RWPE2 (cell line): ENCODE data around the gene NSD2.
A peak's percentile ranks its signal among the peaks of the same experiment; 100 is the strongest.

Experiments used
- ATAC-seq: fragments of 200-7000 bp; cut with Tn5 transposase; 3 replicates; pipeline ENCODE4 v1.9.1; 2021; ENCODE audit warnings: low read depth
- DNase-seq: peaks from one replicate; pipeline ENCODE4 v3.0.0-alpha.2; 2020; ENCODE audit warnings: low spot score
- H3K27ac ChIP-seq: fragments of 450-650 bp; 2 replicates; pipeline ENCODE4 v1.5.1; 2017; ENCODE audit warnings: mild to moderate bottlenecking; ENCODE audit not compliant: poor library complexity, severe bottlenecking
- H3K27me3 ChIP-seq: fragments of 250-450 bp; sonication (Bioruptor Pico); 2 replicates; pipeline ENCODE4 v1.5.1; 2021; ENCODE audit warnings: mild to moderate bottlenecking, moderate library complexity; ENCODE audit not compliant: insufficient read depth, poor library complexity, severe bottlenecking
- H3K36me3 ChIP-seq: fragments of 250-450 bp; sonication (Bioruptor Pico); 2 replicates; pipeline ENCODE4 v1.5.1; 2020; ENCODE audit warnings: low read depth, mild to moderate bottlenecking, moderate library complexity
- H3K4me1 ChIP-seq: fragments of 250-450 bp; sonication (Bioruptor Pico); 2 replicates; pipeline ENCODE4 v1.5.1; 2021; ENCODE audit warnings: mild to moderate bottlenecking, moderate library complexity; ENCODE audit not compliant: insufficient read depth, poor library complexity, severe bottlenecking
- H3K4me3 ChIP-seq: fragments of 250-450 bp; sonication (Bioruptor Pico); 2 replicates; pipeline ENCODE4 v1.5.1; 2021; ENCODE audit warnings: mild to moderate bottlenecking, moderate library complexity; ENCODE audit not compliant: severe bottlenecking
- H3K9me3 ChIP-seq: fragments of 250-450 bp; sonication (Bioruptor Pico); 2 replicates; pipeline ENCODE4 v1.5.1; 2021; ENCODE audit warnings: mild to moderate bottlenecking, moderate library complexity; ENCODE audit not compliant: severe bottlenecking
- TF ChIP-seq, protein P1 (sequence below): fragments of 450-650 bp; IDR thresholded peaks from one replicate; pipeline ENCODE4 v1.5.1; 2017; ENCODE audit warnings: mild to moderate bottlenecking, moderate library complexity; ENCODE audit not compliant: poor library complexity, severe bottlenecking

NSD2 gene

DNA sequence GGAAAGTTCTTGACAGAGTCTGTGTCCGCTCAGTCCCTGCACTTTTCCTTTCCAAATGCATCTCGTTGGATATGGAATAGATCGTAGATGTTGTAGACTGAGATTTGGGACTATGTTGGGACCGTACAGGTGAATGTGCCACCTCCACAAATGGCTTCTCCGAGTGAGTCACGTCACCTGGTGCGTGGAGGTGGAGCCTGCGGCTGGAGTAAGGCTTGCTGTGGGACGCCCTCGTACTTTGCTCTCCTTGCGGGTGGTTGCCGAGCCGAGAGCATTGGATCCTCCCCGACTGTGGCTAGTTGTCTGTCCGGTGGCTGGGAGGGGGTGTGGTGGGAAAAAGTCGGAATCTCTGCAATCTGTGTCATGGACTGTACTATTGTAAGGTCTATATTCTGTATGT is 77.0 kb downstream of the NSD2 start:
- H3K36me3 ChIP-seq = peaks cover 93% of the 10 kb centered on the region

DNA sequence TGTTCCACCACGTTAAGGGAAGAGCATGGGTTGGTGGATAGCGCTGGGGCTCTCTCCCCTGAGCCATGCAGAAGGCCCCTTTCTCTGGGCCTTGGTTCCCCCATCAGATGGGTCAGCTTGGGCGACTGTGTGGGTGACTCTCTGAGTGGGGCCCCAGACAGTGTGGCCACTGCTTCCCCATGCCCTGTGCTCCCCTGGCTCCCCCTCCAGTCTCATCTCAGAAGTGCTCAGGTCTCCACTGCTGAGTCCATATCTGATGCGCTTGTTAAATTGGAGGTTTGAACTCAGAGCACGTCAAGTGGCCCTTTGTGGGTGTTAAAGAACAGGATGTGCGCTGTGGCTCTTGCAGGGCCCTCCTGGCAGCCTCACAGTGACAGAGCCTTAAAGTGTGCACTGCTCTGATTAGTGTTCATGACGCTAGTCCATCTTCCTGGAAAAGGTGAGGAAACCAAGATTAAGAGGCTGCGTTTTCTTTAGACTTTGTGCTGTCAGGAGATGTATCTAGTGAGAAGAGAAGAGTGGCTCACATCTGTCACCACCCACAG is 77.8 kb downstream of the NSD2 start:
- Histone ChIP-seq H3K27ac (no peak overlapping the region), H3K36me3 (peaks cover 93% of the 10 kb centered on the region), H3K9me3 (no peaks in the 10 kb centered on the region), H3K4me3 (no peak overlapping the region), H3K4me1 (no peaks in the 10 kb centered on the region), H3K27me3 (no peaks in the 10 kb centered on the region)
- ATAC-seq (peak; percentile 49; the same call in 2 of the 3 replicates), DNase-seq (no peak)
- TF ChIP-seq, protein P1, sequence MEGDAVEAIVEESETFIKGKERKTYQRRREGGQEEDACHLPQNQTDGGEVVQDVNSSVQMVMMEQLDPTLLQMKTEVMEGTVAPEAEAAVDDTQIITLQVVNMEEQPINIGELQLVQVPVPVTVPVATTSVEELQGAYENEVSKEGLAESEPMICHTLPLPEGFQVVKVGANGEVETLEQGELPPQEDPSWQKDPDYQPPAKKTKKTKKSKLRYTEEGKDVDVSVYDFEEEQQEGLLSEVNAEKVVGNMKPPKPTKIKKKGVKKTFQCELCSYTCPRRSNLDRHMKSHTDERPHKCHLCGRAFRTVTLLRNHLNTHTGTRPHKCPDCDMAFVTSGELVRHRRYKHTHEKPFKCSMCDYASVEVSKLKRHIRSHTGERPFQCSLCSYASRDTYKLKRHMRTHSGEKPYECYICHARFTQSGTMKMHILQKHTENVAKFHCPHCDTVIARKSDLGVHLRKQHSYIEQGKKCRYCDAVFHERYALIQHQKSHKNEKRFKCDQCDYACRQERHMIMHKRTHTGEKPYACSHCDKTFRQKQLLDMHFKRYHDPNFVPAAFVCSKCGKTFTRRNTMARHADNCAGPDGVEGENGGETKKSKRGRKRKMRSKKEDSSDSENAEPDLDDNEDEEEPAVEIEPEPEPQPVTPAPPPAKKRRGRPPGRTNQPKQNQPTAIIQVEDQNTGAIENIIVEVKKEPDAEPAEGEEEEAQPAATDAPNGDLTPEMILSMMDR = no peak

More for the DNA sequence above, 77.0 kb downstream of the NSD2 start:
- Histone ChIP-seq H3K27me3 (no peaks in the 10 kb centered on the region), H3K9me3 (no peaks in the 10 kb centered on the region), H3K4me3 (no peak overlapping the region), H3K4me1 (no peaks in the 10 kb centered on the region), H3K27ac (no peak overlapping the region)
- no peak for DNase-seq
- no peak for ATAC-seq
- TF ChIP-seq, protein P1 = no peak

DNA sequence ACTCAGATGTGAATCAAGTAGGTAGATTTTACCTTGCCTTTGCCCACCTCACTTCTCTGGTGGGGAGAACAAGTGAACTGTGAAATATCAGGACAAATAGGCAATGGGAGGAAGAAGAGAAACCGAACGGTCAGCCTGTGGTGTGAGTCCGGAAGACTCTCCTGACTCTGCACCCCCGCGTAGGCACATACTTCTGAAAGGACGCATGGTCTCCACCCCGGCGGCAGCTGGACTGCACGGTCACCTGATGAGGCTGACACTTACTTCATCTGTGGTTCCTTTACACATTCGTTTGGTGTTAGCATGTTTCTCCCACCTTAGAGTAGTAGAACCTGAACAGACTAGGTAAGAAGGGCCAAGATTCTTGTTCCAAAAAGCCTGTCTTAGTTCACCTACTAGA is 79.2 kb downstream of the NSD2 start:
- no peaks in the 10 kb centered on the region for H3K4me1 ChIP-seq
- TF ChIP-seq, protein P1 = no peak
- ATAC-seq (no peak), DNase-seq (no peak)
- no peak overlapping the region for H3K4me3 ChIP-seq
- H3K27ac ChIP-seq = no peak overlapping the region
- H3K9me3 ChIP-seq = no peaks in the 10 kb centered on the region
- no peaks in the 10 kb centered on the region for H3K27me3 ChIP-seq
- peaks cover 96% of the 10 kb centered on the region for H3K36me3 ChIP-seq

DNA sequence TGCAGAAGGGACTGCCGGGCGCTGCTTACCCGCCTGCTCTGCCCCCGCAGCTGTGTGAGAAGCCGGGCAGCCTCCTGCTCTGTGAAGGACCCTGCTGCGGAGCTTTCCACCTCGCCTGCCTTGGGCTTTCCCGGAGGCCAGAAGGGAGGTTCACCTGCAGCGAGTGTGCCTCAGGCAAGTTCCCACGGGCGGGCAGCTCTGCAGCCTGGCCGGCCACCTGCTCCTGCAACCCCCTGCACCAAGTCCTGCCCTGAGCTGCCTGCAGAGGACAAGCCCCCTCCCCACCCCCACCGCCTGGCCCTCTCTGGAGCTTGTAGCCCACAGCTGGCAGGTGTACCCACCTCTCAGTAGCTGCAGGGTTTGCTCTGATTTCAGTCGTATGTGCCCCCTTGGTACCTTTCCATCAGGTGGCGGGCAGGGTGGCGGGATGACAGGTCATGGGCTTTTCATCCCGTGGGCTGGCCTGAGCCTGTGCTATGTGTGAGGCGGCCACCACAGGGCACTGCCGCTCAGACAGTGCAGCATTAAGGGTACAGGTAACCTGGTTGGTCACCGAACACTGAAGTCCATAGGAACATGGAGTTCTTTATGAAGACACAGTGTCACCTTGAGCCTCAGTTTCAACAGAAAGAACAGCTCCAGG is 81.0 kb downstream of the NSD2 start:
- H3K27me3 ChIP-seq = no peaks in the 10 kb centered on the region
- H3K36me3 ChIP-seq = peaks cover 91% of the 10 kb centered on the region
- peak; percentile 13; the same call in 1 of the 3 replicates for ATAC-seq

More for the DNA sequence above, 81.0 kb downstream of the NSD2 start:
- Histone ChIP-seq H3K4me1 (no peaks in the 10 kb centered on the region), H3K4me3 (no peak overlapping the region), H3K9me3 (no peaks in the 10 kb centered on the region), H3K27ac (no peak overlapping the region)
- no peak for DNase-seq
- TF ChIP-seq, protein P1 = no peak
